Measurements from ENCODE around the gene IQGAP2. TPM values are rescaled to one million over a fixed set of nuclear protein-coding genes. Genes with fewer than 3 reads are reported as not detected.

IQGAP2 gene
- total RNA-seq, 1 donor from 2014 or later, result 1.4 TPM

- no peak overlapping the region for H3K4me3 Mint-ChIP-seq (ENCODE audit: unreplicated experiment)
- H3K36me3 Mint-ChIP-seq (ENCODE audit: unreplicated experiment), result no peaks in the 10 kb centered on the region
- no peak for DNase-seq
- H3K27ac Mint-ChIP-seq (ENCODE audit: unreplicated experiment), result no peak overlapping the region
- H3K27me3 Mint-ChIP-seq (ENCODE audit: unreplicated experiment), result no peaks in the 10 kb centered on the region
- H3K9me3 Mint-ChIP-seq (ENCODE audit: unreplicated experiment), result no peaks in the 10 kb centered on the region
- TF ChIP-seq, protein P1, sequence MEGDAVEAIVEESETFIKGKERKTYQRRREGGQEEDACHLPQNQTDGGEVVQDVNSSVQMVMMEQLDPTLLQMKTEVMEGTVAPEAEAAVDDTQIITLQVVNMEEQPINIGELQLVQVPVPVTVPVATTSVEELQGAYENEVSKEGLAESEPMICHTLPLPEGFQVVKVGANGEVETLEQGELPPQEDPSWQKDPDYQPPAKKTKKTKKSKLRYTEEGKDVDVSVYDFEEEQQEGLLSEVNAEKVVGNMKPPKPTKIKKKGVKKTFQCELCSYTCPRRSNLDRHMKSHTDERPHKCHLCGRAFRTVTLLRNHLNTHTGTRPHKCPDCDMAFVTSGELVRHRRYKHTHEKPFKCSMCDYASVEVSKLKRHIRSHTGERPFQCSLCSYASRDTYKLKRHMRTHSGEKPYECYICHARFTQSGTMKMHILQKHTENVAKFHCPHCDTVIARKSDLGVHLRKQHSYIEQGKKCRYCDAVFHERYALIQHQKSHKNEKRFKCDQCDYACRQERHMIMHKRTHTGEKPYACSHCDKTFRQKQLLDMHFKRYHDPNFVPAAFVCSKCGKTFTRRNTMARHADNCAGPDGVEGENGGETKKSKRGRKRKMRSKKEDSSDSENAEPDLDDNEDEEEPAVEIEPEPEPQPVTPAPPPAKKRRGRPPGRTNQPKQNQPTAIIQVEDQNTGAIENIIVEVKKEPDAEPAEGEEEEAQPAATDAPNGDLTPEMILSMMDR (IDR thresholded peaks at IDR 0.05; ENCODE audit: partially characterized antibody, unreplicated experiment), result no peak
- peaks cover 15% of the 10 kb centered on the region for H3K4me1 Mint-ChIP-seq (ENCODE audit: low read depth, unreplicated experiment)
Measured at GRCh38 chr5:76525956-76526355, 122.9 kb downstream of the IQGAP2 start.

DNA sequence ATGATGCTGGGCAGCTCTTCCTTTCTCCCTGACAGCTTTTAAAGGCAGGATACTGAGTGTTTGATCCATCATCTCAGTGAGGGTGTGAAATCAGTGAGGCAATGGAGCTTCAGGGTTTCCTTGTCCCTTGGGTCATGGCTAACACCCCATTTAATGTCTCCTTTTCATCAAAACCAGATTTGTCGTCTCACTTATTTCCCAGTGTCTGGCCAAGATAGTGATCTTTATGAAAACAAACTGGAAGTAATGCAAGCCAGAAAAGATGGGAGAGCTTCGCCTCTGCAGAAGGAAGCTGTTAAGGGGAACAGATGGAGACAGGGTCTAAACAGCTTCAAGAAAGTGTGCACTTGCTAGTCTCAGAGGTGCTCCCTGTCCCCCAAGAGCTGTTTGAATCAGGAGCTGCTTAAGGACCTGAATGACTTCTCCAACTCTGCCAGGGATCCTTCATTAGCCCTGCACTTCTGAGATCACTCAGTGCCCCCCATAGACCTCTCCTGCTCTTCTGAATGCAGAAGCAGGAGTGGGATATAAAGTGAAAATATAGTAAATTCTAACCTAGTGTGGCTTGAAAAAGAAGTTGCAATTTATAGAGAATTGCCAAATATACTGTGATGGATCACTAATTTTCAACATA, 124.0 kb downstream of the IQGAP2 start:
- no peak for DNase-seq

GRCh38 chr5:76527685-76528161, 124.6 kb downstream of the IQGAP2 start:
- H3K27ac Mint-ChIP-seq (ENCODE audit: unreplicated experiment), result no peak overlapping the region

More for the DNA sequence above, 124.0 kb downstream of the IQGAP2 start:
- TF ChIP-seq, protein P1 (IDR thresholded peaks at IDR 0.05; ENCODE audit: partially characterized antibody, unreplicated experiment), result no peak
- H3K4me3 Mint-ChIP-seq (ENCODE audit: unreplicated experiment), result no peak overlapping the region
- no peaks in the 10 kb centered on the region for H3K9me3 Mint-ChIP-seq (ENCODE audit: unreplicated experiment)
- peaks cover 4% of the 10 kb centered on the region for H3K36me3 Mint-ChIP-seq (ENCODE audit: unreplicated experiment)
- H3K4me1 Mint-ChIP-seq (ENCODE audit: low read depth, unreplicated experiment), result peaks cover 15% of the 10 kb centered on the region
- peak overlapping the region; percentile 36 for H3K27ac Mint-ChIP-seq (ENCODE audit: unreplicated experiment)
- no peaks in the 10 kb centered on the region for H3K27me3 Mint-ChIP-seq (ENCODE audit: unreplicated experiment)

DNA sequence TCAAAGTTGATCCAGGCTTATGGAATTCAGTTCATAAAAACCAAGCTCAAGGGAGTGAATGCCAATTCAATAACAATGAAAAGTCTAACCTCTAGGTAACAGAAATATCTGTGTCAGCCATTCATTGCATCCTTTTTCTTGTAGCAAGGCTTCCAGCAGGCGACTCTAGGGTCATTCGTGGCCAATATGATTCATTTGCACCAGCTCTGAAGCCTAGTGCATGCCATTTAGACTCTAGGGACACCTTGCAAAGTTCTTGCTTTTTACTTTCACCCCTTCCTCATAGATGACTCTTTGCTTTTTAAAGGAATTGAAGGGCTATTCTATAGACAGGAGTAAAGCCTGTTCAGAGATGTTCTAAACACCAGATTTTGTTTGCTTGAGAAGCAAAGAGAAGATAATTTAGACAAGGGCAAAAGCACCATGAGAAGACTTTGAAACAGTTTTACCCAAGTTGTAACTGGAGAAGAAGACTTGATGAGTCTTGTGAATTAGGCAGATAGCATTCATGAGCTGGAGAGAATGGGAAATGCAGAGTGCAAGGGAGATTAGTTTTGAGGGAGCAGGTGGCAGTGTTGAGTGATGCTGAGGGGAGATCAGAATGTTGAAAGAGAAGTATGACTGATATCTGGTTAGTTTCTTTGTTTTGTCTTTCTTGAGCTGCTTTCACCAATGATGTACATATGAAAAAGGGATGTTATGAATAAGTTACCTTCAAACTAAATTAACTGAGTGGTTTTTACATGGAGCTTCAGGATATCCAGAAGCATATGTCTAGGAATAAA, 125.7 kb downstream of the IQGAP2 start:
- Mint-ChIP-seq H3K27me3 (ENCODE audit: unreplicated experiment) (no peaks in the 10 kb centered on the region), H3K4me3 (ENCODE audit: unreplicated experiment) (no peak overlapping the region), H3K9me3 (ENCODE audit: unreplicated experiment) (no peaks in the 10 kb centered on the region), H3K4me1 (ENCODE audit: low read depth, unreplicated experiment) (peaks cover 15% of the 10 kb centered on the region), H3K36me3 (ENCODE audit: unreplicated experiment) (peaks cover 4% of the 10 kb centered on the region), H3K27ac (ENCODE audit: unreplicated experiment) (no peak overlapping the region)
- TF ChIP-seq, protein P1 (IDR thresholded peaks at IDR 0.05; ENCODE audit: partially characterized antibody, unreplicated experiment), result no peak
- DNase-seq, result no peak

More at GRCh38 chr5:76527685-76528161, 124.6 kb downstream of the IQGAP2 start:
- no peak for DNase-seq
- TF ChIP-seq, protein P1 (IDR thresholded peaks at IDR 0.05; ENCODE audit: partially characterized antibody, unreplicated experiment), result no peak
- peaks cover 4% of the 10 kb centered on the region for H3K36me3 Mint-ChIP-seq (ENCODE audit: unreplicated experiment)
- H3K4me3 Mint-ChIP-seq (ENCODE audit: unreplicated experiment), result no peak overlapping the region
- no peaks in the 10 kb centered on the region for H3K9me3 Mint-ChIP-seq (ENCODE audit: unreplicated experiment)
- peaks cover 15% of the 10 kb centered on the region for H3K4me1 Mint-ChIP-seq (ENCODE audit: low read depth, unreplicated experiment)
- no peaks in the 10 kb centered on the region for H3K27me3 Mint-ChIP-seq (ENCODE audit: unreplicated experiment)
